ENCODE data around the gene ITGAD.

ITGAD gene

GRCh38 chr16:31397096-31397660 is 4.0 kb downstream of the ITGAD start:
- Histone ChIP-seq H3K79me2 (ENCODE audit: insufficient read depth, low read length) (no peaks in the 10 kb centered on the region), H3F3A (ENCODE audit: insufficient read depth) (no peaks in the 10 kb centered on the region), H3K27ac (ENCODE audit: low read depth, low read length) (no peak overlapping the region), H3K9me2 (replicated peaks; ENCODE audit: insufficient read depth, low read length) (no peaks in the 10 kb centered on the region), H3K4me2 (ENCODE audit: low read depth, low read length, poor library complexity, severe bottlenecking) (no peak overlapping the region), H3K36me3 (ENCODE audit: low read length) (no peaks in the 10 kb centered on the region), H2AFZ (ENCODE audit: low read depth, low read length, severe bottlenecking) (no peak overlapping the region), H3K9me3 (ENCODE audit: insufficient read depth, low read length) (no peaks in the 10 kb centered on the region), H3K27me3 (ENCODE audit: low read length) (no peaks in the 10 kb centered on the region), H4K20me1 (ENCODE audit: low read depth, low read length) (no peaks in the 10 kb centered on the region), H3K4me3 (ENCODE audit: insufficient read depth, low read length, poor library complexity, severe bottlenecking) (no peak overlapping the region), H3K9ac (ENCODE audit: low read length) (no peak overlapping the region)
- TF ChIP-seq, protein P1, sequence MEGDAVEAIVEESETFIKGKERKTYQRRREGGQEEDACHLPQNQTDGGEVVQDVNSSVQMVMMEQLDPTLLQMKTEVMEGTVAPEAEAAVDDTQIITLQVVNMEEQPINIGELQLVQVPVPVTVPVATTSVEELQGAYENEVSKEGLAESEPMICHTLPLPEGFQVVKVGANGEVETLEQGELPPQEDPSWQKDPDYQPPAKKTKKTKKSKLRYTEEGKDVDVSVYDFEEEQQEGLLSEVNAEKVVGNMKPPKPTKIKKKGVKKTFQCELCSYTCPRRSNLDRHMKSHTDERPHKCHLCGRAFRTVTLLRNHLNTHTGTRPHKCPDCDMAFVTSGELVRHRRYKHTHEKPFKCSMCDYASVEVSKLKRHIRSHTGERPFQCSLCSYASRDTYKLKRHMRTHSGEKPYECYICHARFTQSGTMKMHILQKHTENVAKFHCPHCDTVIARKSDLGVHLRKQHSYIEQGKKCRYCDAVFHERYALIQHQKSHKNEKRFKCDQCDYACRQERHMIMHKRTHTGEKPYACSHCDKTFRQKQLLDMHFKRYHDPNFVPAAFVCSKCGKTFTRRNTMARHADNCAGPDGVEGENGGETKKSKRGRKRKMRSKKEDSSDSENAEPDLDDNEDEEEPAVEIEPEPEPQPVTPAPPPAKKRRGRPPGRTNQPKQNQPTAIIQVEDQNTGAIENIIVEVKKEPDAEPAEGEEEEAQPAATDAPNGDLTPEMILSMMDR (IDR thresholded peaks at IDR 0.05; ENCODE audit: insufficient read depth, low read length, poor library complexity, severe bottlenecking): no peak

GRCh38 chr16:31397701-31398100 is 4.6 kb downstream of the ITGAD start:
- Histone ChIP-seq H4K20me1 (ENCODE audit: low read depth, low read length) (no peaks in the 10 kb centered on the region), H3K4me2 (ENCODE audit: low read depth, low read length, poor library complexity, severe bottlenecking) (no peak overlapping the region), H3K9me3 (ENCODE audit: insufficient read depth, low read length) (no peaks in the 10 kb centered on the region), H3K79me2 (ENCODE audit: insufficient read depth, low read length) (no peaks in the 10 kb centered on the region), H3K27me3 (ENCODE audit: low read length) (no peaks in the 10 kb centered on the region), H3K9me2 (replicated peaks; ENCODE audit: insufficient read depth, low read length) (no peaks in the 10 kb centered on the region), H3K36me3 (ENCODE audit: low read length) (no peaks in the 10 kb centered on the region), H2AFZ (ENCODE audit: low read depth, low read length, severe bottlenecking) (no peak overlapping the region), H3F3A (ENCODE audit: insufficient read depth) (no peaks in the 10 kb centered on the region), H3K4me3 (ENCODE audit: insufficient read depth, low read length, poor library complexity, severe bottlenecking) (no peak overlapping the region), H3K9ac (ENCODE audit: low read length) (no peak overlapping the region), H3K27ac (ENCODE audit: low read depth, low read length) (no peak overlapping the region)
- TF ChIP-seq EZH2phosphoT487 (conservative IDR thresholded peaks at IDR 0.05; ENCODE audit: low read length): no peak
- TF ChIP-seq, protein P1 (IDR thresholded peaks at IDR 0.05; ENCODE audit: insufficient read depth, low read length, poor library complexity, severe bottlenecking): no peak

- Histone ChIP-seq H3K27me3 (ENCODE audit: low read length) (no peaks in the 10 kb centered on the region), H3K4me3 (ENCODE audit: insufficient read depth, low read length, poor library complexity, severe bottlenecking) (no peak overlapping the region), H3K27ac (ENCODE audit: low read depth, low read length) (no peak overlapping the region), H2AFZ (ENCODE audit: low read depth, low read length, severe bottlenecking) (no peak overlapping the region), H3K79me2 (ENCODE audit: insufficient read depth, low read length) (no peaks in the 10 kb centered on the region), H3F3A (ENCODE audit: insufficient read depth) (no peaks in the 10 kb centered on the region), H3K4me2 (ENCODE audit: low read depth, low read length, poor library complexity, severe bottlenecking) (no peak overlapping the region), H3K9me2 (replicated peaks; ENCODE audit: insufficient read depth, low read length) (no peaks in the 10 kb centered on the region), H3K9me3 (ENCODE audit: insufficient read depth, low read length) (no peaks in the 10 kb centered on the region), H3K36me3 (ENCODE audit: low read length) (no peaks in the 10 kb centered on the region), H4K20me1 (ENCODE audit: low read depth, low read length) (no peaks in the 10 kb centered on the region), H3K9ac (ENCODE audit: low read length) (no peak overlapping the region)
- TF ChIP-seq, protein P1 (IDR thresholded peaks at IDR 0.05; ENCODE audit: insufficient read depth, low read length, poor library complexity, severe bottlenecking): no peak
- TF ChIP-seq EZH2phosphoT487 (conservative IDR thresholded peaks at IDR 0.05; ENCODE audit: low read length): no peak
Measured at GRCh38 chr16:31400191-31400590, 7.1 kb downstream of the ITGAD start.
